ENCODE measurements around the gene PLAAT2.
A peak's percentile ranks its signal among the peaks of the same experiment; 100 is the strongest.

- TF ChIP-seq EZH2 (IDR thresholded peaks at IDR 0.05; ENCODE audit: borderline replicate concordance): no peak
- TF ChIP-seq, protein P1, sequence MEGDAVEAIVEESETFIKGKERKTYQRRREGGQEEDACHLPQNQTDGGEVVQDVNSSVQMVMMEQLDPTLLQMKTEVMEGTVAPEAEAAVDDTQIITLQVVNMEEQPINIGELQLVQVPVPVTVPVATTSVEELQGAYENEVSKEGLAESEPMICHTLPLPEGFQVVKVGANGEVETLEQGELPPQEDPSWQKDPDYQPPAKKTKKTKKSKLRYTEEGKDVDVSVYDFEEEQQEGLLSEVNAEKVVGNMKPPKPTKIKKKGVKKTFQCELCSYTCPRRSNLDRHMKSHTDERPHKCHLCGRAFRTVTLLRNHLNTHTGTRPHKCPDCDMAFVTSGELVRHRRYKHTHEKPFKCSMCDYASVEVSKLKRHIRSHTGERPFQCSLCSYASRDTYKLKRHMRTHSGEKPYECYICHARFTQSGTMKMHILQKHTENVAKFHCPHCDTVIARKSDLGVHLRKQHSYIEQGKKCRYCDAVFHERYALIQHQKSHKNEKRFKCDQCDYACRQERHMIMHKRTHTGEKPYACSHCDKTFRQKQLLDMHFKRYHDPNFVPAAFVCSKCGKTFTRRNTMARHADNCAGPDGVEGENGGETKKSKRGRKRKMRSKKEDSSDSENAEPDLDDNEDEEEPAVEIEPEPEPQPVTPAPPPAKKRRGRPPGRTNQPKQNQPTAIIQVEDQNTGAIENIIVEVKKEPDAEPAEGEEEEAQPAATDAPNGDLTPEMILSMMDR (IDR thresholded peaks at IDR 0.05; ENCODE audit: poor library complexity): peak; percentile 33
These were observed 55.2 kb downstream of the PLAAT2 start for GRCh38 chr11:63508009-63508408.

All from hepatocyte (in vitro differentiated cells).